DOHH2 (cell line): ENCODE measurements around the gene NOSIP.
A peak's percentile ranks its signal among the peaks of the same experiment; 100 is the strongest.

ENCODE experiments used
- H3F3A ChIP-seq: fragments of 200-600 bp; sonication (generic), shearing (Covaris generic); 2 replicates; pipeline ENCODE4 v1.6.0; 2016; ENCODE audit warnings: antibody characterized with exemption, mild to moderate bottlenecking; ENCODE audit not compliant: control insufficient read depth, insufficient read depth
- H3K27ac ChIP-seq: fragments of 200-600 bp; sonication (generic); 2 replicates; pipeline ENCODE4 v1.5.1; 2014; ENCODE audit warnings: low read depth, mild to moderate bottlenecking, low read length, moderate library complexity
- H3K27me3 ChIP-seq: fragments of 200-600 bp; sonication (generic); 2 replicates; pipeline ENCODE4 v1.6.1; 2014; ENCODE audit warnings: mild to moderate bottlenecking, low read length, mixed read lengths; ENCODE audit not compliant: control insufficient read depth
- H3K36me3 ChIP-seq: fragments of 200-600 bp; sonication (generic); 2 replicates; pipeline ENCODE4 v1.6.1; 2014; ENCODE audit warnings: mild to moderate bottlenecking, low read length, moderate library complexity, mixed read lengths; ENCODE audit not compliant: control insufficient read depth
- H3K4me1 ChIP-seq: fragments of 200-600 bp; sonication (generic); 2 replicates; pipeline ENCODE4 v1.6.1; 2014; ENCODE audit warnings: mild to moderate bottlenecking, low read length, mixed read lengths; ENCODE audit not compliant: control insufficient read depth
- H3K4me2 ChIP-seq: fragments of 200-600 bp; sonication (generic); 2 replicates; pipeline ENCODE4 v1.6.0; 2014; ENCODE audit warnings: mild to moderate bottlenecking, low read length, moderate library complexity
- H3K4me3 ChIP-seq: fragments of 200-600 bp; sonication (generic); 2 replicates; pipeline ENCODE4 v1.5.1; 2014; ENCODE audit warnings: mild to moderate bottlenecking, low read length, mixed read lengths
- H3K79me2 ChIP-seq: fragments of 200-600 bp; sonication (generic); 2 replicates; pipeline ENCODE4 v1.6.1; 2014; ENCODE audit warnings: mild to moderate bottlenecking, low read length, mixed read lengths; ENCODE audit not compliant: control insufficient read depth
- H3K9me2 ChIP-seq: fragments of 200-600 bp; sonication (generic); replicated peaks from 2 replicates; pipeline ENCODE4 v1.6.1; 2014; ENCODE audit warnings: mild to moderate bottlenecking, low read length, mixed read lengths; ENCODE audit not compliant: control insufficient read depth
- H3K9me3 ChIP-seq: fragments of 200-600 bp; sonication (generic); 2 replicates; pipeline ENCODE4 v1.6.1; 2014; ENCODE audit warnings: antibody characterized with exemption, low read length, mixed read lengths; ENCODE audit not compliant: control insufficient read depth, insufficient read depth
- H4K20me1 ChIP-seq: fragments of 200-600 bp; sonication (generic); 2 replicates; pipeline ENCODE4 v1.6.0; 2014; ENCODE audit warnings: low read depth, mild to moderate bottlenecking, antibody characterized with exemption, low read length, moderate library complexity; ENCODE audit not compliant: control insufficient read depth, insufficient read depth
- CTCF ChIP-seq: fragments of 200-600 bp; sonication (generic); IDR thresholded peaks from one replicate; pipeline ENCODE4 v1.5.1; 2014; ENCODE audit warnings: antibody characterized with exemption, mild to moderate bottlenecking, low read depth, low read length; ENCODE audit not compliant: poor library complexity, severe bottlenecking
- EZH2phosphoT487 ChIP-seq: fragments of 200-600 bp; sonication (generic); IDR thresholded peaks from 2 replicates; pipeline ENCODE4 v1.6.1; 2017; ENCODE audit warnings: borderline replicate concordance, mild to moderate bottlenecking, antibody characterized with exemption, low read length, moderate library complexity, mixed read lengths

The NOSIP gene

GRCh38 chr19:49579193-49579592 lies 1.2 kb downstream of the NOSIP start:
- no peaks in the 10 kb centered on the region for H3K9me2 ChIP-seq
- H3F3A ChIP-seq: 0 out of 2 replicates have a peak, but pooled peaks cover 3% of the 10 kb centered on the region

GRCh38 chr19:49574206-49574755 lies 6.1 kb downstream of the NOSIP start:
- H3K27me3 ChIP-seq: no peaks in the 10 kb centered on the region
- no peak overlapping the region for H3K27ac ChIP-seq
- no peaks in the 10 kb centered on the region for H3K9me2 ChIP-seq
- H3K79me2 ChIP-seq: peaks cover 53% of the 10 kb centered on the region
- H3F3A ChIP-seq: 0 out of 2 replicates have a peak, but pooled peaks cover 3% of the 10 kb centered on the region
- H3K4me1 ChIP-seq: peaks cover 11% of the 10 kb centered on the region
- H3K36me3 ChIP-seq: peaks cover 16% of the 10 kb centered on the region
- TF ChIP-seq CTCF: no peak
- TF ChIP-seq EZH2phosphoT487: no peak
- no peaks in the 10 kb centered on the region for H3K9me3 ChIP-seq
- H3K4me3 ChIP-seq: no peak overlapping the region
- no peak overlapping the region for H3K4me2 ChIP-seq
- no peaks in the 10 kb centered on the region for H4K20me1 ChIP-seq

More at GRCh38 chr19:49579193-49579592, 1.2 kb downstream of the NOSIP start:
- Histone ChIP-seq H3K79me2 (peaks cover 43% of the 10 kb centered on the region), H3K4me1 (peaks cover 16% of the 10 kb centered on the region), H3K9me3 (no peaks in the 10 kb centered on the region), H3K27ac (no peak overlapping the region), H3K36me3 (peaks cover 13% of the 10 kb centered on the region), H3K4me3 (peak overlapping the region; percentile 89), H3K27me3 (no peaks in the 10 kb centered on the region), H3K4me2 (peak overlapping the region; percentile 71), H4K20me1 (no peaks in the 10 kb centered on the region)
- no peak for TF ChIP-seq CTCF
- TF ChIP-seq EZH2phosphoT487: no peak

- peaks cover 16% of the 10 kb centered on the region for H3K36me3 ChIP-seq
- H3K4me2 ChIP-seq: no peak overlapping the region
- no peaks in the 10 kb centered on the region for H3K27me3 ChIP-seq
- no peak overlapping the region for H3K27ac ChIP-seq
- no peaks in the 10 kb centered on the region for H3K9me2 ChIP-seq
- H3K9me3 ChIP-seq: no peaks in the 10 kb centered on the region
- H3F3A ChIP-seq: no peaks in the 10 kb centered on the region
- peaks cover 51% of the 10 kb centered on the region for H3K79me2 ChIP-seq
- H4K20me1 ChIP-seq: no peaks in the 10 kb centered on the region
- TF ChIP-seq EZH2phosphoT487 (no peak), CTCF (no peak)
- H3K4me3 ChIP-seq: no peak overlapping the region
- peaks cover 6% of the 10 kb centered on the region for H3K4me1 ChIP-seq
Measured at GRCh38 chr19:49573425-49573824, 6.9 kb downstream of the NOSIP start.
